ENCODE data around the gene MMAA.

The MMAA gene

GRCh38 chr4:145635630-145636029 is 16.4 kb downstream of the MMAA start:
- no peak for TF ChIP-seq TCF4 (CRISPR knock-in tag; IDR thresholded peaks at IDR 0.05; ENCODE audit: borderline replicate concordance)
- no peak for TF ChIP-seq ISL1 (CRISPR knock-in tag; IDR thresholded peaks at IDR 0.05)
- no peak for TF ChIP-seq TOX (CRISPR knock-in tag; IDR thresholded peaks at IDR 0.05; ENCODE audit: borderline replicate concordance)
- TF ChIP-seq ZC3H10 (CRISPR knock-in tag; IDR thresholded peaks at IDR 0.05) = no peak
- TF ChIP-seq CSDC2 (CRISPR knock-in tag; IDR thresholded peaks at IDR 0.05) = no peak
- TF ChIP-seq ESRRG (CRISPR knock-in tag; IDR thresholded peaks at IDR 0.05) = no peak
- no peak for ATAC-seq

DNA sequence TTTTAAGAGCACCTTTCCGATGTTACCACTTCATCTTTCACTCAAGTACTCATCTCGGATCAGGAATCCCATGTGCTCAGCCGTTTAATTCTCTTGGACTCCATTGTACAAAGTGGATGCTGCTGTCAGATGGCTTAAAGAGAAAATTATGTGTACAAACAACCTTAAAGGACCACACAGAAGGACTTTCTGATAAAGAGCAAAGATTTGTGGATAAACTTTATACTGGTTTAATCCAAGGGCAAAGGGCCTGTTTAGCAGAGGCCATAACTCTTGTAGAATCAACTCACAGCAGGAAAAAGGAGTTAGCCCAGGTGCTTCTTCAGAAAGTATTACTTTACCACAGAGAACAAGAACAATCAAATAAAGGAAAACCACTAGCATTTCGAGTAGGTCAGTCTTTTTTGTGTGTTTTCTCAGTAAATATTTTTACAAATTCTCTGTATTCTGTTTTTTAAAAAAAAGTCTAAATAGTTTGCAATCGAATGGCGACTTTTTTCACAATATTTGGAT is 20.1 kb downstream of the MMAA start:
- no peak for ATAC-seq
- TF ChIP-seq, protein P1, sequence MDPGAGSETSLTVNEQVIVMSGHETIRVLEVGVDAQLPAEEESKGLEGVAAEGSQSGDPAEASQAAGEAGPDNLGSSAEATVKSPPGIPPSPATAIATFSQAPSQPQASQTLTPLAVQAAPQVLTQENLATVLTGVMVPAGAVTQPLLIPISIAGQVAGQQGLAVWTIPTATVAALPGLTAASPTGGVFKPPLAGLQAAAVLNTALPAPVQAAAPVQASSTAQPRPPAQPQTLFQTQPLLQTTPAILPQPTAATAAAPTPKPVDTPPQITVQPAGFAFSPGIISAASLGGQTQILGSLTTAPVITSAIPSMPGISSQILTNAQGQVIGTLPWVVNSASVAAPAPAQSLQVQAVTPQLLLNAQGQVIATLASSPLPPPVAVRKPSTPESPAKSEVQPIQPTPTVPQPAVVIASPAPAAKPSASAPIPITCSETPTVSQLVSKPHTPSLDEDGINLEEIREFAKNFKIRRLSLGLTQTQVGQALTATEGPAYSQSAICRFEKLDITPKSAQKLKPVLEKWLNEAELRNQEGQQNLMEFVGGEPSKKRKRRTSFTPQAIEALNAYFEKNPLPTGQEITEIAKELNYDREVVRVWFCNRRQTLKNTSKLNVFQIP (CRISPR knock-in tag; IDR thresholded peaks at IDR 0.05; ENCODE audit: borderline replicate concordance, low read depth) = no peak

- peak; percentile 65; the same call in 2 of the 3 replicates for ATAC-seq
These were observed 21.1 kb downstream of the MMAA start for GRCh38 chr4:145640236-145640635.

DNA sequence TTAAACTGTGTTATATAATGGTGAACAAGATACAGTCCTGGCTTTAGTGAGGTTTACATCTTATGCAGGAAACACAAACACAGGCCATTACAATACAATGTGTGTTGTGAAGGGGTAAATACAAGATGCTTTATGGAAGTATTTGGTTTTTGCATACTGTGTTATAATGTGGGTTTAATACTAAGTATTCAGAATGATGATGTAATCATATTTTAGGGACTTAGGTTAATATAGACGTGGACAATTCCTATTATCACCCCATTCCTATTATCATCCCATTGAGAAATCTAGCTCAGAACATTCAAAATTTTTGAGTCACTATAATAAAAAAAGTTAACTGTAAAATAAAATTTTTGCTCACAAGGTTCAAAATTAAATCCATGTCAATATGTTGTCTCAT is 24.1 kb downstream of the MMAA start:
- TF ChIP-seq CSRNP3 (CRISPR knock-in tag; IDR thresholded peaks at IDR 0.05) = no peak
- no peak for TF ChIP-seq ARNTL (CRISPR knock-in tag; IDR thresholded peaks at IDR 0.05; ENCODE audit: borderline replicate concordance, low read depth)
- TF ChIP-seq, protein P1 (CRISPR knock-in tag; IDR thresholded peaks at IDR 0.05; ENCODE audit: borderline replicate concordance, low read depth) = no peak
- TF ChIP-seq PPARA (CRISPR knock-in tag; IDR thresholded peaks at IDR 0.05; ENCODE audit: borderline replicate concordance) = no peak
- no peak for TF ChIP-seq RARB (CRISPR knock-in tag; IDR thresholded peaks at IDR 0.05)
- no peak for TF ChIP-seq ZNF70 (CRISPR knock-in tag; IDR thresholded peaks at IDR 0.05)
- no peak for TF ChIP-seq ZFP3 (CRISPR knock-in tag; IDR thresholded peaks at IDR 0.05)
- TF ChIP-seq ISL1 (CRISPR knock-in tag; IDR thresholded peaks at IDR 0.05) = no peak
- TF ChIP-seq ZNF8 (CRISPR knock-in tag; IDR thresholded peaks at IDR 0.05) = no peak
- TF ChIP-seq ZC3H10 (CRISPR knock-in tag; IDR thresholded peaks at IDR 0.05) = no peak
- ATAC-seq = no peak

DNA sequence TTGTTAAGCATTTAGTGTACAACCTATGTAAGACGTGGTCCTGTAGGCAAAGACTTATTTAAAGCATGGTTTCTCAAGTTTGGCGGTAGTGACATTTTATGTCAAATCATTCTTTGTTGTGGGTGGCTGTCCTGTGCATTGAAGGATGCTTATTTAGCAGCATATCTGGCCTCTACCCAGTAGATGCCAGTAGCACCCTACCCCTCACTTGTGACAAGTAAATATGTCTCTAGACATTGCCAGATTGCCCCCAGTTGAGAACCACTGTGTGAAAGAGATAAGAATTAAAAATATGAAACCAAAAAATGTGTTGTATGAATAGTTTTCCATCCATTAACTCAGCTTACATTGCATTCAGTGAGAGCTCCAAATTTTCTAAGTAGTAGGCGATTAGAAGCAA is 25.5 kb downstream of the MMAA start:
- no peak for TF ChIP-seq GLIS3 (CRISPR knock-in tag; IDR thresholded peaks at IDR 0.05)
- no peak for TF ChIP-seq ESRRG (CRISPR knock-in tag; IDR thresholded peaks at IDR 0.05)
- TF ChIP-seq TOX (CRISPR knock-in tag; IDR thresholded peaks at IDR 0.05; ENCODE audit: borderline replicate concordance) = no peak
- TF ChIP-seq PATZ1 (CRISPR knock-in tag; IDR thresholded peaks at IDR 0.05; ENCODE audit: borderline replicate concordance) = no peak
- TF ChIP-seq ARNTL (CRISPR knock-in tag; IDR thresholded peaks at IDR 0.05; ENCODE audit: borderline replicate concordance, low read depth) = no peak
- TF ChIP-seq TCF4 (CRISPR knock-in tag; IDR thresholded peaks at IDR 0.05; ENCODE audit: borderline replicate concordance) = no peak
- ATAC-seq = no peak

DNA sequence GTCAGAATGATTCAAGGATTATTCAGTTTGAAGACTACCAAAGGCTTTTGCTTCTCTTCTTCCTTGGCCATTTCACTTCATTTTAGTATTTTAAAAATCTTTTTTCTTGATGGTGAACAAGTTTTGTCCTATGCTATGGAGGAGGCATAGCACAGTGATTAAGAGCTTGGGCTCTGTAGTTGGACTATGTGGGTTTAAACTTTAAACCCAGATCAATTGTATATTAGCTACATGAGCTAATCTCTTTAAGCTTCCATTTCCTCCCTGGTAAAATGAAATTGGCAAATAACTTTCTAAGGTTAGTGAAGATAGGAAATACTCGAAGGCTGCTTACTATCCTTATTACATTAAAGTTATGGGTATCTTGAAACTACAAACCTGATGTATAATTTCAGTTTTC is 37.0 kb downstream of the MMAA start:
- no peak for ATAC-seq
- no peak for TF ChIP-seq PATZ1 (CRISPR knock-in tag; IDR thresholded peaks at IDR 0.05; ENCODE audit: borderline replicate concordance)
- no peak for TF ChIP-seq TCF4 (CRISPR knock-in tag; IDR thresholded peaks at IDR 0.05; ENCODE audit: borderline replicate concordance)
- TF ChIP-seq ZFP3 (CRISPR knock-in tag; IDR thresholded peaks at IDR 0.05) = no peak
- no peak for TF ChIP-seq CREB5 (CRISPR knock-in tag; IDR thresholded peaks at IDR 0.05; ENCODE audit: low read depth)
- TF ChIP-seq PPARA (CRISPR knock-in tag; IDR thresholded peaks at IDR 0.05; ENCODE audit: borderline replicate concordance) = no peak
- TF ChIP-seq GLIS3 (CRISPR knock-in tag; IDR thresholded peaks at IDR 0.05) = no peak
- TF ChIP-seq ZC3H10 (CRISPR knock-in tag; IDR thresholded peaks at IDR 0.05) = no peak
- no peak for TF ChIP-seq OSR1 (CRISPR knock-in tag; IDR thresholded peaks at IDR 0.05)

Measured in SK-N-SH treated with all-trans-retinoic acid at 6 μM for 48 hours (cell line).